AG04450 (cell line): ENCODE data around the gene TMF1. TPM values are rescaled to one million over a fixed set of nuclear protein-coding genes. Genes with fewer than 3 reads are reported as not detected.

Source experiments
- CTCF ChIA-PET: fragments of 300-600, 350-600 bp; formaldehyde crosslinking; extraction: SDS; loops from one replicate; lab custom pipeline; 2022; ENCODE audit warnings: antibody characterized with exemption, inconsistent platforms; lab: Charles Lee
- POLR2A ChIA-PET: fragments of 350-600 bp; formaldehyde crosslinking; extraction: SDS; loops from one replicate; lab custom pipeline; 2021; ENCODE audit warnings: antibody characterized with exemption, inconsistent platforms; lab: Yijun Ruan, JAX
- DNase-seq: peaks from one replicate; pipeline ENCODE4 v3.0.0-alpha.2; 2011; ENCODE audit warnings: low read depth, low spot score
- H3K27ac ChIP-seq: one replicate; pipeline ENCODE4 v1.5.1; 2012; ENCODE audit warnings: low read depth, low read length, control low read depth
- H3K27me3 ChIP-seq: one replicate; pipeline ENCODE4 v1.6.0; 2012; ENCODE audit warnings: low read length; ENCODE audit not compliant: control insufficient read depth, insufficient read depth
- H3K4me3 ChIP-seq: 2 replicates; pipeline ENCODE4 v1.5.1; 2011; ENCODE audit warnings: mild to moderate bottlenecking, low read depth, low read length, control low read depth
- H3K9me3 ChIP-seq: 2 replicates; pipeline ENCODE4 v1.5.1; 2012; ENCODE audit warnings: low read length; ENCODE audit not compliant: control insufficient read depth, insufficient read depth
- polyA plus RNA-seq: library from polyadenylated mRNA; depleted of rRNA; stranded (reverse); fragments of >200 nt; gene quantifications from 2 replicates; pipeline ENCODE4 v1.2.3, GENCODE V29; 2011
- TF ChIP-seq, protein P1 (sequence below): IDR thresholded peaks from 2 replicates; pipeline ENCODE4 v1.5.1; 2011; ENCODE audit warnings: low read depth, low read length, control low read depth, inconsistent platforms

Gene TMF1
- polyA plus RNA-seq, 1 experiment, result 21.1 TPM

DNA sequence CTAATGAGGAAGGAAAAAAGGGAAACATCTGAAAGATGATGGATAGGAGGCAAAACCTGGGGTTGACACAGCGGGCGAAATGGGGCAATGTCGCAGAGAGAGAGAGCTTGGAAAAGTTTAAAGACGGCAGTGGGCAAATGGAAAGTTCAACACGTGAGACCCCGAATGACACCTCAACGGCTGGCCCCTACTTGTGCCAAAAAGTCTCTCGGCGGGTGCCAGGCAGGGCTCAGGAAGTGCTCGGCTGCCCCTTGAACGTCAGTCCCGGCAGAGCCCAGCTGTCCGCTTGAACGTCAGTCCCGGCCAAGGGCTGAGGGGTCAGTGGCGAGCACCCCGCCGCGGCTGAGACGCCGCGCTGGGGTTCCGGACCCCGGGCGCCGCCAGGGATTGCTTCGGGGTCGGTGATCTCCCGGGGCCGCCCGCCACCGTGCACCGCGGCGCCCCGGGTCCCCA, 39.3 kb downstream of the TMF1 start:
- no peak for DNase-seq
- TF ChIP-seq, protein P1, sequence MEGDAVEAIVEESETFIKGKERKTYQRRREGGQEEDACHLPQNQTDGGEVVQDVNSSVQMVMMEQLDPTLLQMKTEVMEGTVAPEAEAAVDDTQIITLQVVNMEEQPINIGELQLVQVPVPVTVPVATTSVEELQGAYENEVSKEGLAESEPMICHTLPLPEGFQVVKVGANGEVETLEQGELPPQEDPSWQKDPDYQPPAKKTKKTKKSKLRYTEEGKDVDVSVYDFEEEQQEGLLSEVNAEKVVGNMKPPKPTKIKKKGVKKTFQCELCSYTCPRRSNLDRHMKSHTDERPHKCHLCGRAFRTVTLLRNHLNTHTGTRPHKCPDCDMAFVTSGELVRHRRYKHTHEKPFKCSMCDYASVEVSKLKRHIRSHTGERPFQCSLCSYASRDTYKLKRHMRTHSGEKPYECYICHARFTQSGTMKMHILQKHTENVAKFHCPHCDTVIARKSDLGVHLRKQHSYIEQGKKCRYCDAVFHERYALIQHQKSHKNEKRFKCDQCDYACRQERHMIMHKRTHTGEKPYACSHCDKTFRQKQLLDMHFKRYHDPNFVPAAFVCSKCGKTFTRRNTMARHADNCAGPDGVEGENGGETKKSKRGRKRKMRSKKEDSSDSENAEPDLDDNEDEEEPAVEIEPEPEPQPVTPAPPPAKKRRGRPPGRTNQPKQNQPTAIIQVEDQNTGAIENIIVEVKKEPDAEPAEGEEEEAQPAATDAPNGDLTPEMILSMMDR, result no peak
- no peaks in the 10 kb centered on the region for H3K9me3 ChIP-seq
- POLR2A ChIA-PET, result interaction anchor here (1.0 to 1.4 kb wide), 3 partner anchors 8 to 19 kb away, joined by 3 to 4 read pairs (median 4); no protein-coding TSS in a partner anchor
- peak overlapping the region; percentile 91 for H3K27ac ChIP-seq
- no peaks in the 10 kb centered on the region for H3K27me3 ChIP-seq
- H3K4me3 ChIP-seq, result peak overlapping the region; percentile 76
- CTCF ChIA-PET, result interaction anchor here (0.6 to 1.4 kb wide), 2 partner anchors 12 to 19 kb away, joined by 3 to 4 read pairs; no protein-coding TSS in a partner anchor

- CTCF ChIA-PET, result interaction anchor here (0.6 to 1.4 kb wide), 2 partner anchors 12 to 20 kb away, joined by 3 to 4 read pairs; no protein-coding TSS in a partner anchor
- H3K9me3 ChIP-seq, result no peaks in the 10 kb centered on the region
- POLR2A ChIA-PET, result interaction anchor here (1.4 kb wide), 1 partner anchor 13 kb away, joined by 3 read pairs; no protein-coding TSS in a partner anchor
- TF ChIP-seq, protein P1, result no peak
- H3K4me3 ChIP-seq, result peak overlapping the region; percentile 76
- no peak for DNase-seq
- H3K27me3 ChIP-seq, result no peaks in the 10 kb centered on the region
- H3K27ac ChIP-seq, result peak overlapping the region; percentile 91
Measured at GRCh38 chr3:69012100-69012799, 39.9 kb downstream of the TMF1 start.

- no peaks in the 10 kb centered on the region for H3K9me3 ChIP-seq
- ChIA-PET CTCF (interaction anchor here (0.6 to 1.0 kb wide), 2 partner anchors 110 to 162 kb away, joined by 3 to 5 read pairs; no protein-coding TSS in a partner anchor), POLR2A (interaction anchor here (0.6 to 1.2 kb wide), 2 partner anchors 17 to 41 kb away, joined by 4 to 5 read pairs; partner anchors contain the start of gene TMF1)
- TF ChIP-seq, protein P1, result no peak
- no peaks in the 10 kb centered on the region for H3K27me3 ChIP-seq
- H3K4me3 ChIP-seq, result no peak overlapping the region
- H3K27ac ChIP-seq, result no peak overlapping the region
- DNase-seq, result no peak
Measured at GRCh38 chr3:69011096-69011730, 40.9 kb downstream of the TMF1 start.

GRCh38 chr3:69009559-69010410, 42.3 kb downstream of the TMF1 start:
- H3K4me3 ChIP-seq, result no peak overlapping the region
- peak overlapping the region; percentile 60 for H3K27ac ChIP-seq
- TF ChIP-seq, protein P1, result no peak
- POLR2A ChIA-PET, result interaction anchor here (0.7 to 1.6 kb wide), 3 partner anchors 10 to 43 kb away, joined by 3 to 8 read pairs (median 4); partner anchors contain the start of gene TMF1
- H3K27me3 ChIP-seq, result no peaks in the 10 kb centered on the region
- no peaks in the 10 kb centered on the region for H3K9me3 ChIP-seq
- peak; percentile 86 for DNase-seq
- CTCF ChIA-PET, result interaction anchor here (0.7 to 1.7 kb wide), 5 partner anchors 9 to 111 kb away, joined by 3 to 6 read pairs (median 4); no protein-coding TSS in a partner anchor
